Measurements from ENCODE around the gene ELMO1. TPM values are rescaled to one million over a fixed set of nuclear protein-coding genes. Genes with fewer than 3 reads are reported as not detected.

ELMO1 gene
- total RNA-seq, 2 donors from 2014 or later = 66.0 to 72.2 TPM

GRCh38 chr7:36961097-36961496 is 487.6 kb downstream of the ELMO1 start:
- DNase-seq (ENCODE audit: low spot score) (no peak), ATAC-seq (ENCODE audit: insufficient number of reproducible peaks, low FRiP score, low read depth) (no peak)
- no peak for TF ChIP-seq CTCF (IDR thresholded peaks at IDR 0.05)
- H3K4me3 ChIP-seq = no peak overlapping the region
- no peaks in the 10 kb centered on the region for H3K9me3 ChIP-seq
- H3K36me3 ChIP-seq = no peaks in the 10 kb centered on the region
- no peaks in the 10 kb centered on the region for H3K27me3 ChIP-seq (replicated peaks; ENCODE audit: insufficient read depth)
- no peak overlapping the region for H3K27ac ChIP-seq
- H3K4me1 ChIP-seq (ENCODE audit: control insufficient read depth in 1 of 2, low read depth in 2 of 2) = no peaks in the 10 kb centered on the region

- H3K36me3 ChIP-seq = no peaks in the 10 kb centered on the region
- H3K4me3 ChIP-seq = no peak overlapping the region
- H3K4me1 ChIP-seq (ENCODE audit: control insufficient read depth in 1 of 2, low read depth in 2 of 2) = no peaks in the 10 kb centered on the region
- no peak overlapping the region for H3K27ac ChIP-seq
- no peak for TF ChIP-seq CTCF (IDR thresholded peaks at IDR 0.05)
- H3K9me3 ChIP-seq = no peaks in the 10 kb centered on the region
- no peaks in the 10 kb centered on the region for H3K27me3 ChIP-seq (replicated peaks; ENCODE audit: insufficient read depth)
- no peak for DNase-seq (ENCODE audit: low spot score)
- no peak for ATAC-seq (ENCODE audit: insufficient number of reproducible peaks, low FRiP score, low read depth)
Observed at GRCh38 chr7:36960105-36960504, 488.6 kb downstream of the ELMO1 start.

- no peaks in the 10 kb centered on the region for H3K9me3 ChIP-seq
- no peak overlapping the region for H3K27ac ChIP-seq
- no peaks in the 10 kb centered on the region for H3K4me1 ChIP-seq (ENCODE audit: control insufficient read depth in 1 of 2, low read depth in 2 of 2)
- DNase-seq (ENCODE audit: low spot score) (no peak), ATAC-seq (ENCODE audit: insufficient number of reproducible peaks, low FRiP score, low read depth) (no peak)
- no peaks in the 10 kb centered on the region for H3K27me3 ChIP-seq (replicated peaks; ENCODE audit: insufficient read depth)
- TF ChIP-seq CTCF (IDR thresholded peaks at IDR 0.05) = no peak
- no peaks in the 10 kb centered on the region for H3K36me3 ChIP-seq
- H3K4me3 ChIP-seq = no peak overlapping the region
Observed at GRCh38 chr7:36958111-36958733, 490.4 kb downstream of the ELMO1 start.

- no peaks in the 10 kb centered on the region for H3K27me3 ChIP-seq (replicated peaks; ENCODE audit: insufficient read depth)
- no peaks in the 10 kb centered on the region for H3K36me3 ChIP-seq
- DNase-seq (ENCODE audit: low spot score) = no peak
- no peaks in the 10 kb centered on the region for H3K4me1 ChIP-seq (ENCODE audit: control insufficient read depth in 1 of 2, low read depth in 2 of 2)
- H3K4me3 ChIP-seq = no peak overlapping the region
- H3K27ac ChIP-seq = no peak overlapping the region
- H3K9me3 ChIP-seq = no peaks in the 10 kb centered on the region
- no peak for TF ChIP-seq CTCF (IDR thresholded peaks at IDR 0.05)
- no peak for ATAC-seq (ENCODE audit: insufficient number of reproducible peaks, low FRiP score, low read depth)
Observed at GRCh38 chr7:36957620-36958019, 491.0 kb downstream of the ELMO1 start.

GRCh38 chr7:36956814-36957213 is 491.9 kb downstream of the ELMO1 start:
- no peaks in the 10 kb centered on the region for H3K9me3 ChIP-seq
- DNase-seq (ENCODE audit: low spot score) (no peak), ATAC-seq (ENCODE audit: insufficient number of reproducible peaks, low FRiP score, low read depth) (no peak)
- H3K4me1 ChIP-seq (ENCODE audit: control insufficient read depth in 1 of 2, low read depth in 2 of 2) = no peaks in the 10 kb centered on the region
- no peaks in the 10 kb centered on the region for H3K36me3 ChIP-seq
- no peak overlapping the region for H3K4me3 ChIP-seq
- no peak overlapping the region for H3K27ac ChIP-seq
- no peaks in the 10 kb centered on the region for H3K27me3 ChIP-seq (replicated peaks; ENCODE audit: insufficient read depth)
- TF ChIP-seq CTCF (IDR thresholded peaks at IDR 0.05) = no peak

Measured in thoracic aorta (tissue), 2 donors.